Ovary (tissue), 9 donors: ENCODE results near the gene CPTP. TPM values are rescaled to one million over a fixed set of nuclear protein-coding genes. Genes with fewer than 3 reads are reported as not detected.

Experiments
- DNase-seq, 5 donors: peaks; one replicate each; pipeline ENCODE4 v3.0.0-alpha.2; 2019 to 2020
- H3K27ac ChIP-seq, 2 donors: fragments of 200-600 bp; one replicate each; pipeline versions ENCODE4 v1.5.1 to v1.8.0; 2019 to 2022
- H3K27me3 ChIP-seq: fragments of 200-600 bp; one replicate; pipeline ENCODE4 v1.8.0; 2022
- H3K36me3 ChIP-seq: fragments of 200-600 bp; sonication (generic); one replicate; pipeline ENCODE4 v1.5.1; 2019
- H3K4me1 ChIP-seq: one replicate; pipeline ENCODE4 v1.8.1; 2013; ENCODE audit warnings: mild to moderate bottlenecking, moderate library complexity; ENCODE audit not compliant: insufficient read depth
- H3K4me3 ChIP-seq: fragments of 200-600 bp; sonication (generic); one replicate; pipeline ENCODE4 v1.5.1; 2017
- H3K9me3 ChIP-seq, 2 donors: fragments of 200-600 bp in 1 of 2; sonication (generic) in 1 of 2; one replicate each; pipeline versions ENCODE4 v1.5.1 to v1.8.1; 2013 to 2019; ENCODE audit warnings: mild to moderate bottlenecking in 1 of 2, moderate library complexity in 1 of 2
- CTCF ChIP-seq, 3 donors: fragments of 450-650 bp in 2 of 3; fragments of 200-600 bp in 1 of 3; IDR thresholded peaks; one replicate each; pipeline versions ENCODE4 v1.5.1 to v1.8.0; 2016 to 2022; ENCODE audit warnings: antibody characterized with exemption in 3 of 3, mild to moderate bottlenecking in 1 of 3
- EP300 ChIP-seq: sonication (generic); formaldehyde crosslinking; IDR thresholded peaks from one replicate; pipeline ENCODE4 v1.6.1; 2017; ENCODE audit warnings: antibody characterized with exemption
- POLR2A ChIP-seq: fragments of 450-650 bp; IDR thresholded peaks from one replicate; pipeline ENCODE4 v1.6.1; 2017; ENCODE audit warnings: antibody characterized with exemption, mild to moderate bottlenecking, moderate library complexity
- WGBS, 3 donors: extraction: QIAGEN DNeasy Blood & Tissue Kit in 1 of 3; methylation state at CpG; one replicate each; pipeline versions ENCODE4 v1.1.5 to v1.1.7; 2013 to 2017; 5-methylcytosine and 5-hydroxymethylcytosine counted together
- intact Hi-C, 4 donors: fragments of 100-400 bp; cut with DNase I; formaldehyde crosslinking; loops; one replicate each; pipeline versions ENCODE4 v1.11.0 to v1.15.1; 2022 to 2023
- polyA plus RNA-seq, 2 donors: library from polyadenylated mRNA; stranded (reverse); fragments of 200-250 nt in 1 of 2; fragments of 350-450 nt in 1 of 2; fragmentation: Illumina TruSeq in 1 of 2; extraction: RNeasy Lipid Tissue Mini Kit (QIAGEN cat#74804) in 1 of 2; gene quantifications; one replicate each; pipeline ENCODE4 v1.2.3, GENCODE V29; 2013 to 2014
- total RNA-seq, 7 donors: library from RNA; depleted of rRNA in 2 of 7; stranded (reverse); fragments of >200 nt in 2 of 7; fragmentation: NEBNext Ultra II Directional in 3 of 7; extraction: Animal tissue kit (Norgen Biotek cat#: 25700) in 3 of 7; gene quantifications; one replicate each; pipeline versions ENCODE4 v1.1.0 to v1.2.4, GENCODE V29; 2016 to 2023
- donor health status: DM: no; HTN: no; CAD: no; lungs with moderate emphysema.
- donor health status: DM: no; HTN: no; CAD: no.
- donor health status: Bipolar disorder and iron deficiency.
- donor health status: DM: yes; HTN: yes; CAD: no.
- donor health status: DM: no; HTN: no; CAD: no.
- donor health status: DM: yes; HTN: yes; CAD: no.

CPTP gene
- total and polyA plus RNA-seq, 9 donors, result 2.4 to 21.0 (median 14.8) TPM

- H3K4me3 ChIP-seq, result no peak overlapping the region
- H3K27ac ChIP-seq, result peak overlapping the region in 1 of 2 donors; percentile 23
- peaks cover 17% of the 10 kb centered on the region for H3K4me1 ChIP-seq
- no peak for DNase-seq
- intact Hi-C loops, result no loop called here
- TF ChIP-seq CTCF (IDR thresholded peaks at IDR 0.05) (no peak), EP300 (no peak), POLR2A (no peak)
- whole genome bisulfite sequencing, 3 donors, result 55 to 69% (median 61%) methylated on average over 92 to 116 of the region's 116 CpGs
- H3K9me3 ChIP-seq, result no peaks in the 10 kb centered on the region
- H3K27me3 ChIP-seq, result no peaks in the 10 kb centered on the region
- H3K36me3 ChIP-seq, result no peaks in the 10 kb centered on the region
These were observed 30.0 kb downstream of the CPTP start for GRCh38 chr1:1354271-1355247.

GRCh38 chr1:1355416-1355815 lies 30.8 kb downstream of the CPTP start:
- TF ChIP-seq CTCF (IDR thresholded peaks at IDR 0.05) (no peak), EP300 (no peak), POLR2A (no peak)
- 5 to 7% (median 7%) methylated on average over 4 to 52 of the region's 52 CpGs for WGBS, 3 donors
- H3K4me1 ChIP-seq, result peaks cover 19% of the 10 kb centered on the region
- intact Hi-C loops, result no loop called here
- no peaks in the 10 kb centered on the region for H3K36me3 ChIP-seq
- H3K4me3 ChIP-seq, result peak overlapping the region; percentile 17
- peak overlapping the region in 1 of 2 donors; percentile 23 for H3K27ac ChIP-seq
- DNase-seq, result peak in 2 of 5 donors; percentile 72 to 77
- no peaks in the 10 kb centered on the region for H3K27me3 ChIP-seq
- H3K9me3 ChIP-seq, result no peaks in the 10 kb centered on the region

GRCh38 chr1:1356166-1356795 lies 31.7 kb downstream of the CPTP start:
- Histone ChIP-seq H3K4me3 (peak overlapping the region; percentile 52), H3K9me3 (no peaks in the 10 kb centered on the region), H3K27me3 (no peaks in the 10 kb centered on the region), H3K36me3 (no peaks in the 10 kb centered on the region), H3K4me1 (peaks cover 19% of the 10 kb centered on the region), H3K27ac (peak overlapping the region; percentile 88 to 92)
- 18 to 27% (median 19%) methylated on average over 7 to 8 of the region's 8 CpGs for WGBS, 3 donors
- TF ChIP-seq POLR2A (no peak), EP300 (no peak), CTCF (IDR thresholded peaks at IDR 0.05) (no peak)
- intact Hi-C loops, result no loop called here
- no peak for DNase-seq

GRCh38 chr1:1356796-1357401 lies 32.3 kb downstream of the CPTP start:
- Histone ChIP-seq H3K36me3 (no peaks in the 10 kb centered on the region), H3K27me3 (no peaks in the 10 kb centered on the region), H3K27ac (peak overlapping the region; percentile 88 to 92), H3K9me3 (no peaks in the 10 kb centered on the region), H3K4me1 (peaks cover 12% of the 10 kb centered on the region), H3K4me3 (peak overlapping the region; percentile 52)
- TF ChIP-seq POLR2A, result no peak
- no peak for TF ChIP-seq CTCF (IDR thresholded peaks at IDR 0.05)
- TF ChIP-seq EP300, result no peak
- intact Hi-C loops, result no loop called here
- 13 to 24% (median 17%) methylated on average over 19 to 26 of the region's 26 CpGs for WGBS, 3 donors
- DNase-seq, result peak in 2 of 5 donors; percentile 49 to 55
